Astrocyte (in vitro differentiated cells and primary cell): ENCODE results near the gene DNAJC16. TPM values are rescaled to one million over a fixed set of nuclear protein-coding genes. Genes with fewer than 3 reads are reported as not detected.

ENCODE experiments used
- DNase-seq: peaks from one replicate; pipeline ENCODE4 v3.0.0-alpha.2; 2010; ENCODE audit warnings: low read depth
- FAIRE-seq: peaks from 2 replicates; lab custom pipeline; 2011; peaks lifted over from hg19 to GRCh38; lab: Jason Lieb, UNC
- H2AFZ ChIP-seq: 2 replicates; pipeline ENCODE4 v1.6.0; 2012; ENCODE audit warnings: low read depth, low read length, inconsistent platforms
- H3K27ac ChIP-seq: 2 replicates; pipeline ENCODE4 v1.5.1; 2011; ENCODE audit warnings: low read depth, low read length, inconsistent platforms
- H3K27me3 ChIP-seq: 2 replicates; pipeline ENCODE4 v1.6.0; 2011; ENCODE audit warnings: low read length, inconsistent platforms; ENCODE audit not compliant: insufficient read depth
- H3K36me3 ChIP-seq: 2 replicates; pipeline ENCODE4 v1.5.1; 2011; ENCODE audit warnings: low read length, inconsistent platforms; ENCODE audit not compliant: insufficient read depth
- H3K4me1 ChIP-seq: 2 replicates; pipeline ENCODE4 v1.5.1; 2011; ENCODE audit warnings: low read length, inconsistent platforms; ENCODE audit not compliant: insufficient read depth
- H3K4me2 ChIP-seq: 2 replicates; pipeline ENCODE4 v1.6.0; 2012; ENCODE audit warnings: low read length, inconsistent platforms
- H3K4me3 ChIP-seq: 2 replicates; pipeline ENCODE4 v1.5.1; 2011; ENCODE audit warnings: low read depth, mild to moderate bottlenecking, low read length, inconsistent platforms; ENCODE audit not compliant: insufficient read depth
- H3K79me2 ChIP-seq: 2 replicates; pipeline ENCODE4 v1.6.0; 2012; ENCODE audit warnings: mild to moderate bottlenecking, low read length, inconsistent platforms; ENCODE audit not compliant: insufficient read depth
- H3K9ac ChIP-seq: 2 replicates; pipeline ENCODE4 v1.6.0; 2012; ENCODE audit warnings: mild to moderate bottlenecking, low read length, inconsistent platforms
- H3K9me3 ChIP-seq: 2 replicates; pipeline ENCODE4 v1.5.1; 2012; ENCODE audit warnings: low read depth, mild to moderate bottlenecking, low read length, inconsistent platforms; ENCODE audit not compliant: insufficient read depth
- H4K20me1 ChIP-seq: 2 replicates; pipeline ENCODE4 v1.6.0; 2012; ENCODE audit warnings: low read length, inconsistent platforms; ENCODE audit not compliant: insufficient read depth
- H3K27ac Mint-ChIP-seq: one replicate; pipeline ENCODE4 v1.8.0; 2021; ENCODE audit warnings: mild to moderate bottlenecking, mixed read lengths; ENCODE audit not compliant: unreplicated experiment
- H3K27me3 Mint-ChIP-seq: one replicate; pipeline ENCODE4 v1.8.0; 2021; ENCODE audit warnings: low read depth, mixed read lengths; ENCODE audit not compliant: unreplicated experiment
- H3K36me3 Mint-ChIP-seq: one replicate; pipeline ENCODE4 v1.8.0; 2021; ENCODE audit warnings: low read depth, mixed read lengths; ENCODE audit not compliant: unreplicated experiment
- H3K4me1 Mint-ChIP-seq: one replicate; pipeline ENCODE4 v1.8.0; 2021; ENCODE audit warnings: low read depth, mixed read lengths; ENCODE audit not compliant: unreplicated experiment
- H3K4me3 Mint-ChIP-seq: one replicate; pipeline ENCODE4 v1.8.0; 2021; ENCODE audit warnings: mild to moderate bottlenecking, moderate library complexity, mixed read lengths; ENCODE audit not compliant: unreplicated experiment
- H3K9me3 Mint-ChIP-seq: one replicate; pipeline ENCODE4 v1.8.0; 2021; ENCODE audit warnings: mild to moderate bottlenecking, mixed read lengths; ENCODE audit not compliant: unreplicated experiment
- CTCF ChIP-seq: IDR thresholded peaks from 2 replicates; pipeline ENCODE4 v1.5.1; 2011; ENCODE audit warnings: low read depth, mild to moderate bottlenecking, inconsistent platforms, low read length, moderate library complexity; ENCODE audit not compliant: insufficient read depth
- EZH2 ChIP-seq: IDR thresholded peaks from 2 replicates; pipeline ENCODE4 v1.6.1; 2012; ENCODE audit warnings: mild to moderate bottlenecking, low read length, inconsistent platforms; ENCODE audit not compliant: insufficient read depth
- total RNA-seq: library from RNA; stranded (reverse); gene quantifications from 2 replicates; pipeline ENCODE4 v1.2.1, GENCODE V29; 2021

The DNAJC16 gene
- total RNA-seq, 1 donor from 2014 or later = 19.6 TPM

- no peak overlapping the region for H3K4me3 Mint-ChIP-seq
- Histone ChIP-seq H4K20me1 (peaks cover 60% of the 10 kb centered on the region), H3K79me2 (peaks cover 100% of the 10 kb centered on the region), H3K4me3 (no peak overlapping the region), H3K36me3 (peaks cover 3% of the 10 kb centered on the region), H3K4me1 (peaks cover 18% of the 10 kb centered on the region), H3K9me3 (no peaks in the 10 kb centered on the region), H3K27me3 (no peaks in the 10 kb centered on the region), H3K9ac (no peak overlapping the region), H3K4me2 (no peak overlapping the region), H3K27ac (no peak overlapping the region), H2AFZ (no peak overlapping the region)
- H3K27ac Mint-ChIP-seq = no peak overlapping the region
- FAIRE-seq (no peak), DNase-seq (no peak)
- H3K27me3 Mint-ChIP-seq = no peaks in the 10 kb centered on the region
- H3K9me3 Mint-ChIP-seq = no peaks in the 10 kb centered on the region
- no peaks in the 10 kb centered on the region for H3K36me3 Mint-ChIP-seq
- TF ChIP-seq CTCF = no peak
- TF ChIP-seq EZH2 = no peak
- peaks cover 10% of the 10 kb centered on the region for H3K4me1 Mint-ChIP-seq
Observed at GRCh38 chr1:15622712-15623373, 96.2 kb downstream of the DNAJC16 start.

GRCh38 chr1:15623435-15623834 lies 96.8 kb downstream of the DNAJC16 start:
- H3K27ac Mint-ChIP-seq = no peak overlapping the region
- H3K27me3 Mint-ChIP-seq = no peaks in the 10 kb centered on the region
- Histone ChIP-seq H3K9me3 (no peaks in the 10 kb centered on the region), H3K36me3 (peaks cover 3% of the 10 kb centered on the region), H3K4me3 (no peak overlapping the region), H3K79me2 (peaks cover 100% of the 10 kb centered on the region), H3K4me1 (peaks cover 18% of the 10 kb centered on the region), H4K20me1 (peaks cover 64% of the 10 kb centered on the region), H2AFZ (no peak overlapping the region), H3K27me3 (no peaks in the 10 kb centered on the region), H3K9ac (no peak overlapping the region), H3K4me2 (no peak overlapping the region), H3K27ac (no peak overlapping the region)
- DNase-seq (no peak), FAIRE-seq (no peak)
- no peak overlapping the region for H3K4me3 Mint-ChIP-seq
- H3K9me3 Mint-ChIP-seq = no peaks in the 10 kb centered on the region
- peaks cover 10% of the 10 kb centered on the region for H3K4me1 Mint-ChIP-seq
- TF ChIP-seq EZH2 (no peak), CTCF (no peak)
- H3K36me3 Mint-ChIP-seq = no peaks in the 10 kb centered on the region

GRCh38 chr1:15624133-15624714 lies 97.6 kb downstream of the DNAJC16 start:
- Mint-ChIP-seq H3K4me1 (peaks cover 8% of the 10 kb centered on the region), H3K27me3 (no peaks in the 10 kb centered on the region)

More at GRCh38 chr1:15624133-15624714, 97.6 kb downstream of the DNAJC16 start:
- DNase-seq (no peak), FAIRE-seq (no peak)
- Mint-ChIP-seq H3K4me3 (no peak overlapping the region), H3K9me3 (no peaks in the 10 kb centered on the region), H3K36me3 (peaks cover 3% of the 10 kb centered on the region), H3K27ac (no peak overlapping the region)
- Histone ChIP-seq H3K4me1 (peaks cover 13% of the 10 kb centered on the region), H3K4me2 (no peak overlapping the region), H2AFZ (no peak overlapping the region), H3K4me3 (no peak overlapping the region), H3K9me3 (no peaks in the 10 kb centered on the region), H3K9ac (no peak overlapping the region), H3K27me3 (no peaks in the 10 kb centered on the region), H4K20me1 (peaks cover 69% of the 10 kb centered on the region), H3K79me2 (peaks cover 92% of the 10 kb centered on the region), H3K36me3 (peaks cover 3% of the 10 kb centered on the region), H3K27ac (no peak overlapping the region)
- TF ChIP-seq CTCF (no peak), EZH2 (no peak)
